ENCODE results near the gene SEH1L.

The SEH1L gene

DNA sequence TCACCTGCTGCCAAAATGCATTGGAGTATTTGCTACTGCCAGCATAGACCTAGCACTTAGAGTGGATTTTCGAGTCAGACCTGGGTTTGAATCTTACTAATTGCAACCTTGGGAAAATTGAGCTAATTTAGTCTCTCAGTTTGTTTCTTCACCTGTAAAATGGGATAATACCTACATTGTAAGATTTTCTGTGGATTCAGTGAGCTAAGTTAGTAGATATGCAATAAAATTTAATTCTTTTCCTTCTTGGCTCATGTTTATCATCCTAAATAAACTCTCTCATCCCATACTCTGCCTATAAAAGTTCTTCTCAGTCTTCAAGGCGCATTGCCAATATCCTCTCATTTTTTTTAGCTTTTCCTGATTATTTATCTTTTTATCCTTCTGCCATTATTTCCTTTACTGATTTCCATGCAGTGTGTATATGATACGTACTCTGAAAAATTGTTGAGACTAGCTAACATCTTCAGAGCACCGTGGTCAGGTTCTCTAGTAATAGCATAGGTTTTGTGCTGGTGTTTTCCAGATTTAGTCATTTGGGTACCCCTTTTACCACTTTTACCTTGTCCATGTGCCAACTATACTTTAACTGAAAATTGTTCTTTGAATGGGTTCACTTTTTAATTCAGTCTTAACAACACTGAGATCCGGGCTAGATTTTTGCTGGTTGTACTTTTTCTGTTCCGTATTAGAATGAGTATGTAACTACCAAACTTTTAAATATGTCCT lies 50.7 kb downstream of the SEH1L start:
- DNase-seq, result no peak

GRCh38 chr18:13003466-13003896 lies 55.7 kb downstream of the SEH1L start:
- DNase-seq, result no peak

- no peak for DNase-seq
Measured at GRCh38 chr18:13004396-13004795, 56.6 kb downstream of the SEH1L start.

DNA sequence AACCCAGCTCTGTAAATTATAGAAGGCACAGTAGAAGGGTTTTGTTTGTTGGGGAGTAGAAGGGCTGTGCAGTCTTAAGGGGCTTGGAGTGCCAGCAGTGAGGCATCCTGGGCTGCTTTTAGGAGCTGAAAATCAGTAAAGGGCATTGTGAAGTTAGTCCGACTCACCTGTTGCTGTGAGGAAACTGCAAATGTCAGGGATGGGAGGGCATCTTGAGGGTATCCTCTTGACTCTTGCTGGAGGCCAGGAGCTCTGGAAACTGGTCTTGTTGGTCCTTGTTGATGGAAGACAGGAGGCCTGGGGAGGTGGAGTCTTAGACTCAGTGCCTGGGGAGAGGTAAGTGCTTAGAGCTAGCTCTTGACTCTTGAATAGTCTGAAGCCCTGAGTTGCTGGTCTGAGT lies 57.5 kb downstream of the SEH1L start:
- DNase-seq, result no peak

DNA sequence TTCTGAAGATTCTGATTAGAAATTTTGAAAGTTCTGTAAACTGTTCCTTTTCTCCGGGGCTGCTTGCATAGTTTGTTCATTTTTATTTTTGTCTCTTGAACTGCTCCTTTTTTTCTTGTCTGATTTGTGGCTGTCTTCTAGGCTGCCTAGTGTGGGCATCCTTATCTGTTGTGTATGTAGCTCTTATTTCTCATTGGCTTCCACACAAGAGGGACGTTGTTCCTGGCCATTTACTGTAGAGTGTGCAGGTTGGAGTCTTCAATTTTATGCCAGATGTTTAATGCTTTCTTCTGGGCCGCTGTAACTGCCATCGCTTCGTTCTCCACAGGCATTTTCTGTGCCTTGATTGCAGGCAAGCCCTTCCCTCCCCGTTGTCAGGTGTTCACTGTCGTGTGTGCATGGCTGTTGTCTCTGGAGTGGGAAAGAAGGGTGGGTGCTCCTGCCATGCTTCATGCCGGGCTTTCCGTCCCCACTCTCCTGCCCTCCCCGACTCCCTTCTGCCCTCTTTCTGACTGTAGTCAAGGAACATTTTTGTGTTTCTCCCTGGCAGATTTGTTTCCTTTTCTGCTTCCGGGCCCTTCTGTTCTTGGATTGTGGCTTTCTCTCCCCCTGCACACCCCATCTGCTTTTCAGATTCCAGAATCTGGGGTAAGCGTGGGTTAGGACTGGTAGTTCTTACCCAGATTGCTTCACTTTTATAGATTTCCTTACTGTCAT lies 58.9 kb downstream of the SEH1L start:
- DNase-seq, result no peak

GRCh38 chr18:13007248-13007560 lies 59.4 kb downstream of the SEH1L start:
- DNase-seq, result no peak

GRCh38 chr18:13011719-13012118 lies 63.9 kb downstream of the SEH1L start:
- DNase-seq, result no peak

DNA sequence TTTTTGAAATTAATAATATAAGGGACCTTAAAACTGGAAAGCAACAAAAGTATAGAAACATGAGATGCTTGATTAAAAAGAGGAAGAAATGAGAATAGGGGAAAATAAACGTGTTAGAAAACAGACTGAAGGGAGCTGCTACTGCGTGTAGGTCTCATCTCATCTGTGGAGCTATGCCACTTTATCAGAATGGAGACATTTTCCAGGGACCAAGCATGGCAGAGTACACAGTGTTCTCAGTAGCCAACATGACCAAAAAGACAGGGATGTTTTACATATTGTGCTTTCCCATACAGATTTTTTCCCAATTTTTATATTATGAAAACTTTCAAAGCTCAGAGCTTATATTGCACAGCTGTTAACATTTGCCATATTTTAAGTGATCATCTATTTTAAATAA lies 66.4 kb downstream of the SEH1L start:
- DNase-seq, result no peak

DNA sequence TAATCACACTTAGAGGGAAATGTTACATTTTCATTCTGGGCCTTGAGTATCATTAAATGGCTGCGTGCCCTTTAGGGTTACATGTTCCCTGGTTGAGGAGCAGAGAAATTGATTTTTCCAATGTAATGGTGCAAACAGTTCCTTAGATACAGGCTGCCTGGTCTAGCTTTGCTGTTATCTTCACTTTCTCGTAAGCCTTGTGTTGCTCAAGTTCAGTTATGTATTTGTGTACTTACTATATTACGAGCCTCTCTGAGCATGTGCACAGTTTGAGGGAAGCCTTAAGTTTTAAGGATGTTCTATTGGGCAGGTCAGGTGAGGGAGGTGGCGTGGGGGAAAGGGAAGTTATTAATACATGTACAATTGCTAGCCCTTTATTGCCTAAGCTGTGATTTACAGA lies 67.0 kb downstream of the SEH1L start:
- DNase-seq, result no peak

GRCh38 chr18:13017247-13017875 lies 69.5 kb downstream of the SEH1L start:
- DNase-seq, result no peak

- no peak for DNase-seq
Measured at GRCh38 chr18:13018374-13018773, 70.6 kb downstream of the SEH1L start.

DNA sequence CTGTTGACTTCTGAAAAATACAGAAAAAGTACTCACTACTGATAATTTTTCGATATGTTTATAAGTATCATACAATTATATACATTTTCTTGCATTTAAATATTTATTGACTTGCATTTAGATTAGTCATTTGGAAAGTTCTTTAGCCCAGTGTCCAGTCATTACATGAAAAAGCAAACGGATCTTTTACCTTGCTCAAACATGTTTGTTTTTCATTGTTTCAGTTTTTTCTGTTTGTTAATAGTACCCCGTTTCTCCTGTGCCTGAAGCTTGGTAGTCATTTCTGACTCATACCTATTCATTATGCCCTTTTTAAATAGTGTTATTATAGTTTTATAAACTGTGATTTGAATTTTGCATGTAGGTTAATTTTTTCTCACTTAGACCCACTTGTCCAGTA lies 71.5 kb downstream of the SEH1L start:
- DNase-seq, result no peak

- DNase-seq, result no peak
Measured at GRCh38 chr18:13022644-13023043, 74.8 kb downstream of the SEH1L start.

GRCh38 chr18:13025233-13025632 lies 77.4 kb downstream of the SEH1L start:
- no peak for DNase-seq

DNA sequence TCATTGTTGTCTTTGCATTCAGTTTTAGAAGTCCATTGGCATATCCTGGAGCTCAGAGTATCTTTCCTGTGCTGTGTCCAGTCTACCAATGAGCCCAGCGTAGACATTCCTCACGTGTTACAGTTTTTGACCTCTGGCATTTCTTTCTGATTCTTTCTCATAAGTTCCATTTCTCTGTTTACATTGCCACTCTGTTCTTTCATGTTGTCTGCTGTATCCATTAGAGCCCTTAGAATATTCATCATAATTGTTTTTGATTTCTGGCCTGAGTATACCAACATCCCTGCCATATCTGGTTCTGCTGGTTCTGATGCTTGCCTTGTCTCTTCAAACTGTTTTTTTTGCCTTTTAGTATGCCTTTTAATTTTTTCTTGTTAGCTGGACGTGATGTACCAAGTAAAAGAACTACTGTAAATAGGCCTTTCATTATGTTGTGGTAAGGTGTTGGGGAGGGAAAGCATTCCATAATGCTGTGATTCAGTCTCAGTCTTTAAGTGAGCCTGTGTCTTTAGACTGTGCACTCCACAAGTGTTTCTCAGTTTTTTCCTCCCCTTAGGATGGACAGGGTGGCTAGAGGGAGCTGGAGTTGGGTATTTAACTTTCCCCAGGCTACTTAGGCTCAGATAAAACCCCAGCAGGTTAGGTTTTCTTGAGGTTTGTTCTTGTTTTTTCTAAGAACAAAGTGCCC lies 78.9 kb downstream of the SEH1L start:
- DNase-seq, result no peak

DNA sequence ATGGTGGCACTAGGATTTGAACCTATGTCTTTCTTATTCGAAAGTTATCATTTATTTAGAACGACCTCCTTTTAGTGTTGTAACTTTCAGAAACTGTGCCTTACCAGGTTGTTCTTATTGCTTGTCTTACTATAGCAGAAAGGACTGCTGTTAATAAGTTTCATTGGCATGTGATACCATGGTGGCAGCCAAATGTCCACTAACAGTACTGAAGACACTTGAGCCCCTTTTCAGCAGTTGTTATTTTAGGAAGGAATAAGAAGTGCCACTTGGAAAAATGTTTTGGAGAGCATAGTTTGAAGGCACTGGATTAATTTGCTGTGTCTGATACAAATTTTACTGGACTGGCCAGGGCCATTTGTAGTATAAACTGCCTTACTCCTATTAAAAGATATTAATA lies 81.1 kb downstream of the SEH1L start:
- no peak for DNase-seq

DNA sequence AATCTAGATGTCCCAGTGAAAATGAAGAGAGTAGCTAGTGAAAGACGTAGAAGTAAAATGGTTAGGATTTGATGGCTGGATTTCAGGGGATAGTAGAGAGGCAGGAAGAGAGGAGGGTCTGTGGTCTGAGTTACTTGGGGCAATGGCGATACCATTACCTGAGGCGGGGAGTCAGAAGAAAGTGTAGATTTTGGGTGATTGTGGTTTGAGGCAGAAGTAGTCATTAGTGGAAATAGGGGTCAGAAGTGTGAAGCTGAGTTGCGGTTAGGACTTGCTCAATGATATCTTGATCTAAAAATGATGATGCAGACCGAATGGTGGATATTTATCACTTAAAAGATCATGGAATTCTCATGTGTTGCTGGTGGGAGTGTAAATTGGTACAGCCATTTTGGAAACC lies 84.4 kb downstream of the SEH1L start:
- no peak for DNase-seq

DNA sequence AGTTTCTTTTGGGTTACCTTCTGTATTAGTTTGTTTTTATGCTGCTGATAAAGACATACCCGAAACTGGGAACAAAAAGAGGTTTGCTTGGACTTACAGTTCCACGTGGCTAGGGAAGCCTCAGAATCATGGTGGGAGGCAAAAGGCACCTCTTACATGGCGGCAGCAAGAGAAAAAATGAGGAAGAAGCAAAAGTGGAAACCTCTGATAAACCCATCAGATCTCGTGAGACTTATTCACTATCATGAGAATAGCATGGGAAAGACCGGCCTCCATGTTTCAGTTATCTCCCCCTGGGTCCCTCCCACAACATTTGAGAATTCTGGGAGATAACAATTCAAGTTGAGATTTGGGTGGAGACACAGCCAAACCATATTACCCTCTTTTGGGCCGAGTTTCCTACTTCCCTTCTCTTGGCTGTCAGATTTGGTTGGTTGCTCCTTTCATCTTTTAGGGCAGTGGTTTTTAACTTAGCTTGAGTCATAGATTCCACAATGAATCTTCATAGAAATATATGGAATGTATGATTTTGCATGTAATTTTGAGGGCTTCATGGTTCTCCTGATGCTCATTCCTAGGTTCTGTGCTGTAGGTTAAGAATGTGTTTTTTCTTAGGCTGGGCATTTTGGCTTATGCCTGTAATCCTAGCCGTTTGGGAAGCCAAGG lies 87.6 kb downstream of the SEH1L start:
- DNase-seq, result no peak

DNA sequence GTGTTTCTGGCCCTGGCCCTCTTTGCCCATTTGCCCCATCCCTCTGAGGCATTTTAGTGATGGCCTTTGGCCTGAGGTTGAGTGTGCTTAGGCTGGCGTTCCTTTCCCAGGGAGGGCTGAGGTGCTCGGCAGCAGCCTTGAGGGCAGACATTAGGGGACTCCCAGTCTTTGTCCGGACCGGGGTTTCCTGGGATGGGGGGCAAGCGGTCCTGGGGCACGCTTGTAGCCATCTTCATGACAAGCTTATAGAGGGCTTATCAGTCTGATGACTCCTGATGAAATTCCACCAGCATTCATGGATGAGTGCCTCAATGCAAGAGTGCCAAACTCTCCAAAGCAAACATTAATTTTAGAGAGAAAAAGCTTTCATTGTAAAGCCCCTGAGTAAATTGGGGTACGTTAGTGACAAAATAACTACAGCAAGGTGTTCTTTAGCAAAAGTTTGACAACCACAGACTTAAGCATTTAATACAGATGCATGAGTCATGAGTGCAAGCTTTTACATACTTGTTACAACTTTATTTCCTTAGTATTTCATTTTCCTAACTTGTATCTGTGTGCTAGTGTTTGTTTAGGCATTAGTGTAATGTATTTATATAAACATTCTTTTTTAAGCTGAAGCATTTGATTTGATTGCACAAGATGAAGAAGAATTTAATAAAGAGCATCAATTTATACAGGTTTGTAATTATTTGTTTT lies 89.0 kb downstream of the SEH1L start:
- DNase-seq, result no peak

Data from NCI-H1092 treated with DMSO at 0.1 percent for 48 hours (cell line).